ENCODE data around the gene RAD51. TPM values are rescaled to one million over a fixed set of nuclear protein-coding genes. Genes with fewer than 3 reads are reported as not detected.

RAD51 gene
- total RNA-seq, 1 donor from 2014 or later: 29.2 TPM

GRCh38 chr15:40693904-40694687 lies 878 bp upstream of the RAD51 start:
- Mint-ChIP-seq H3K36me3 (ENCODE audit: low read depth) (no peaks in the 10 kb centered on the region), H3K27me3 (ENCODE audit: low read depth) (no peaks in the 10 kb centered on the region), H3K4me1 (peaks cover 33% of the 10 kb centered on the region), H3K27ac (ENCODE audit: unreplicated experiment) (peak overlapping the region; percentile 100), H3K4me3 (peak overlapping the region; percentile 93), H3K9me3 (no peaks in the 10 kb centered on the region)
- DNase-seq (ENCODE audit: low read depth, low spot score): no peak
- TF ChIP-seq CTCF (conservative IDR thresholded peaks at IDR 0.05): no peak

- Mint-ChIP-seq H3K4me1 (peaks cover 33% of the 10 kb centered on the region), H3K27me3 (ENCODE audit: low read depth) (no peaks in the 10 kb centered on the region), H3K27ac (ENCODE audit: unreplicated experiment) (peak overlapping the region; percentile 92), H3K4me3 (peak overlapping the region; percentile 93), H3K9me3 (no peaks in the 10 kb centered on the region), H3K36me3 (ENCODE audit: low read depth) (no peaks in the 10 kb centered on the region)
- DNase-seq (ENCODE audit: low read depth, low spot score): no peak
- TF ChIP-seq CTCF (conservative IDR thresholded peaks at IDR 0.05): no peak
These were observed 506 bp downstream of the RAD51 start for GRCh38 chr15:40695469-40695890.

- no peaks in the 10 kb centered on the region for H3K9me3 Mint-ChIP-seq
- no peaks in the 10 kb centered on the region for H3K36me3 Mint-ChIP-seq (ENCODE audit: low read depth)
- H3K4me3 Mint-ChIP-seq: peak overlapping the region; percentile 93
- TF ChIP-seq CTCF (conservative IDR thresholded peaks at IDR 0.05): no peak
- no peaks in the 10 kb centered on the region for H3K27me3 Mint-ChIP-seq (ENCODE audit: low read depth)
- H3K4me1 Mint-ChIP-seq: peaks cover 33% of the 10 kb centered on the region
- H3K27ac Mint-ChIP-seq (ENCODE audit: unreplicated experiment): no peak overlapping the region
- no peak for DNase-seq (ENCODE audit: low read depth, low spot score)
These were observed 1.3 kb downstream of the RAD51 start for GRCh38 chr15:40696228-40696627.

GRCh38 chr15:40697916-40698315 lies 2.9 kb downstream of the RAD51 start:
- peaks cover 33% of the 10 kb centered on the region for H3K4me1 Mint-ChIP-seq
- H3K36me3 Mint-ChIP-seq (ENCODE audit: low read depth): peaks cover 3% of the 10 kb centered on the region
- no peaks in the 10 kb centered on the region for H3K27me3 Mint-ChIP-seq (ENCODE audit: low read depth)
- TF ChIP-seq CTCF (conservative IDR thresholded peaks at IDR 0.05): no peak
- H3K27ac Mint-ChIP-seq (ENCODE audit: unreplicated experiment): no peak overlapping the region
- H3K4me3 Mint-ChIP-seq: peak overlapping the region; percentile 65
- H3K9me3 Mint-ChIP-seq: no peaks in the 10 kb centered on the region
- no peak for DNase-seq (ENCODE audit: low read depth, low spot score)

- peak; percentile 43 for TF ChIP-seq CTCF (conservative IDR thresholded peaks at IDR 0.05)
- H3K27me3 Mint-ChIP-seq (ENCODE audit: low read depth): no peaks in the 10 kb centered on the region
- no peak for DNase-seq (ENCODE audit: low read depth, low spot score)
- peaks cover 5% of the 10 kb centered on the region for H3K4me1 Mint-ChIP-seq
- H3K4me3 Mint-ChIP-seq: no peak overlapping the region
- peak overlapping the region; percentile 32 for H3K27ac Mint-ChIP-seq (ENCODE audit: unreplicated experiment)
- peaks cover 8% of the 10 kb centered on the region for H3K36me3 Mint-ChIP-seq (ENCODE audit: low read depth)
- no peaks in the 10 kb centered on the region for H3K9me3 Mint-ChIP-seq
These were observed 7.1 kb downstream of the RAD51 start for GRCh38 chr15:40702077-40702476.

Data from neural crest cell (in vitro differentiated cells).